GM19372 (cell line): ENCODE data around the gene PGLYRP4.

Experiments used
- ATAC-seq: cut with Tn5 transposase; IDR thresholded peaks from one replicate; pipeline ENCODE4 v1.9.1; 2021; ENCODE audit warnings: mild to moderate bottlenecking, low read depth, moderate library complexity; ENCODE audit not compliant: unreplicated experiment

The PGLYRP4 gene

GRCh38 chr1:153379591-153379990 is 30.9 kb upstream of the PGLYRP4 start:
- ATAC-seq = no peak

DNA sequence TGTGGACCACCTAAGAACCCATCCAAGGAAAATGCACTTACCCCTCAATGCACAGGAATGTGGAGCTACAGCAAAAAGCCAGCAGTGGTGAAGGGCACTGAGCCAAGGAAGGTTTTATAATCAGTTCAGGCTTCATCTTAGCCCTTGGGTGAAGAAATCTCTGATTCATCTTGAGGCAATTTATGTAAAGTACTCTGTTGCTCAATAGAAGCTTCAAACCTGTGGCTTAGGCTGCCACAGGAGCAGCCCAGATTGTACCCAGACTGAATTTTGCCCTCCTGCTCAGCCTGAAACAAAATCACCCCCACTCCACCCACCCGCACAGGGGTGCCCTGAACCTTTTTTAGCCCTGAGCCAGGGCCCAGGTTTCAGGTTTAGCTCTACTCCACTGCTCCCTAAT is 26.9 kb upstream of the PGLYRP4 start, which contains the start of gene S100A12:
S100A12 (minus strand) TSS at position 111 of the 400 bp plus-strand sequence. CDS start 1,029 bp downstream, outside the sequence.
- ATAC-seq = no peak

- ATAC-seq = no peak
Observed at GRCh38 chr1:153374071-153374470, 25.4 kb upstream of the PGLYRP4 start.

GRCh38 chr1:153372571-153372970 is 23.9 kb upstream of the PGLYRP4 start:
- no peak for ATAC-seq

GRCh38 chr1:153371231-153371630 is 22.6 kb upstream of the PGLYRP4 start:
- ATAC-seq = no peak

DNA sequence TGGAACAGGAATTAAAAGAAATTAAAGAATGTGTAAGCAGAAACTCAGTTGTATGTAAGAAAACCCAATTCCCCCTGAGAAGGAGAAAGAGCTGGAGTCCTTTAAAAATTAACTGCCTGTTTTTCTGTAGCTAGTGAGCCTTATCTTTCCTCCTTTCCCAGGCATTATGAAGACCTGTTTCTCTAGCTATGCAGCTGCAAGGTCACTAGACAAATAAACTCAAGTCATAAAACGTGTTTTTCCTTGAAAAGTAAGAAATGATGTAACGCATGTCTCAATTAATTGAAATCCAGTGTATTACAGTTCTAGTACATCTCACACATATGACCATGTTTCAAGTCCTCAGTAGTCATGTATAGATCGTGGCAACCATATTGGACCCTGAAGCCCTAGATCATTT is 21.5 kb upstream of the PGLYRP4 start:
- ATAC-seq = no peak

- ATAC-seq = no peak
Observed at GRCh38 chr1:153368495-153368894, 19.9 kb upstream of the PGLYRP4 start.

DNA sequence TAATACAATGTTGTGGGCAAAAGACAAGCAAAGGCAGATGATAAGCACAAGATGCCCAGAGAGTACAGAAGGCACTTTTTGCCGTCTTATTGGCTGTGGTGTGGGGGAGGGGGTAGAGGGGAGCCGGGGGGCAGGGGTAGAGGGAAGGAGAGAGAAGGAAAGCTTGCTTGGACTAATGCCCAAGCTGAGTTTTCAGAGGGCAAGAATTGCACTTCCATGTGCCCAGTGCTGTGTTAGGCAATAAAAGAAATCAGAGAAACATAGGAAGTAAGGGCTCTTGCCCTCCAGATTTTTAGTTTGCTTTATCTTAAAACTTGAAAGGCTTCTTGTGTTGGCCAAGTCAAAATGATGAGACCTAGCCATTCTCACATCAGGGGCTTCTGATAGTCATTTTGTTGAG is 18.4 kb upstream of the PGLYRP4 start:
- ATAC-seq = no peak

DNA sequence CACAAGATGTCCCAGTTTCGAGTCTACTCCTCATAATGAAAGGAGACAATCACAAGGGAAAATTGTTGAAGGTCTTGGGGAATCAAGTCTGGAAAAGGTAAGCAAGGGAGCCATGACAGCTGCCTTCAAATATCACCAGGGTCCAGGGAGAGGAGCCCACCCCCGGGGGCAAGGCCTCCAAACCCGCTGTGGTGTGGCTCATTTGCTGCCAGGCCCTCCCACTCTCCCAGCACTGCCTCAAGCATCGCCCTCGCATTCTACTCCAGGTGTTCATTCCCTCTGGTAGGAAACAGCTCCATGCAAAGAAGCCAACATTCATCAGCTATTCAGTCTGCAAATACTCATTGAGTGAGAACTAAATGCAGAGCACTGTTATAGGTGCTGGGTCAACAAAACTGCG is 17.6 kb upstream of the PGLYRP4 start:
- no peak for ATAC-seq

DNA sequence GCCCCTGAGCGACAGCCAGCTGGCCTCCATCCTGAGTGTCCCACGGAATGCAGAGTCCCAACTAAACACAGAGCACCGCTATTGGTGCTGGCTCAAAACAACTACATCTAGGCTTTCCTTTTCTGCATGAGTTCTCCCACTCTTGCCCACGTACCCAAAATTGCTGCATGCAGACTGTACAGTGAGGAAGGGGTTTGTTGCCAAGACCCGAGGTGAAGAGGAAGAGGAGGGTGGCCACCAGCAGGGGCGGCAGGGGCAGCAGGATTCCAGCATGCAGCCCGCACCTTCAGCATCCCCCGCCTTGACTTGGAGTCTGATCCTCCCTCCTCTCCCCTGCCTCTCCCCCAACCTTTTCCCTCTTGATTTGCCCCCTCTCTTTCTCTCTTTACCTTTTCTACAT is 17.1 kb upstream of the PGLYRP4 start:
- ATAC-seq = no peak

- ATAC-seq = no peak
Observed at GRCh38 chr1:153364766-153365666, 16.4 kb upstream of the PGLYRP4 start.

DNA sequence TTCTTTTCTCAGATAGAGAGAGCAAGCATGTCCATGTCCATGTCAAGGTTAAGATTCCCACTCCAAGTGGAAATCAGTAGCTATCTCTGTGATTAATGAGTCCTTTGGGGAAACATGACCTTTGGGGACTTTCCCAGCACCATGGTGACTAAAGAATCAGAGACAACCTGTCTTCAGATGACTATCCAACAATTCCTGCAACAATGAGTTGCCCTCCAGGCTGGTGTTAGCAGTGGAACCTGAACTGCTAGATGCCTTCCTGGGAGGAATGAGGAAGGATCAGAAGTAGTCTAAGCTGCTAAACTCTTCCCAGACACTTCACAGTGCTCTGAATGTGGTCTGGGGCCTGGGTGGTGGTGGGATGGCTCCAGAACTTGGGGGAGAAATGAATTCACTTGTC is 15.5 kb upstream of the PGLYRP4 start:
- ATAC-seq = no peak

DNA sequence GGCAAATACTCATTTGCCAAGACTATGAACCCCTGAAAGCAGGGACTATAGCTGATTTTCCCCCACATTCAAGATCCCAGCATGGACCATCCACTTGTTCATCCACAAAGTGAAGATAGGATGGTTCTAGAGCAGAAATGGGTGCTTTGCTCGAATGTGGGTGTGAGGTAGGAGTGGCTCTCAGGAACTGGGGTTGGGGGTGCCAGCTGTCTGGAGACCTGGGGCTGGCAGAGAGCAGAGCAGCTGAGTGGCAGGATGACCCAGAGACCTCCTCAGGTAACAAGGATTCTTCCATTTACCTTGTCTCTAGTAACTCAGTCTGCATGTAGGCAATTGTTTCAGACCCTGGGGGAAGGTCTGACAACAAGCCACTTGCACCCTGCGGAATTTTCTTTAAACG is 15.0 kb upstream of the PGLYRP4 start:
- ATAC-seq = no peak

- no peak for ATAC-seq
Observed at GRCh38 chr1:153362187-153362775, 13.6 kb upstream of the PGLYRP4 start.

GRCh38 chr1:153361480-153362109 is 13.0 kb upstream of the PGLYRP4 start:
- no peak for ATAC-seq

DNA sequence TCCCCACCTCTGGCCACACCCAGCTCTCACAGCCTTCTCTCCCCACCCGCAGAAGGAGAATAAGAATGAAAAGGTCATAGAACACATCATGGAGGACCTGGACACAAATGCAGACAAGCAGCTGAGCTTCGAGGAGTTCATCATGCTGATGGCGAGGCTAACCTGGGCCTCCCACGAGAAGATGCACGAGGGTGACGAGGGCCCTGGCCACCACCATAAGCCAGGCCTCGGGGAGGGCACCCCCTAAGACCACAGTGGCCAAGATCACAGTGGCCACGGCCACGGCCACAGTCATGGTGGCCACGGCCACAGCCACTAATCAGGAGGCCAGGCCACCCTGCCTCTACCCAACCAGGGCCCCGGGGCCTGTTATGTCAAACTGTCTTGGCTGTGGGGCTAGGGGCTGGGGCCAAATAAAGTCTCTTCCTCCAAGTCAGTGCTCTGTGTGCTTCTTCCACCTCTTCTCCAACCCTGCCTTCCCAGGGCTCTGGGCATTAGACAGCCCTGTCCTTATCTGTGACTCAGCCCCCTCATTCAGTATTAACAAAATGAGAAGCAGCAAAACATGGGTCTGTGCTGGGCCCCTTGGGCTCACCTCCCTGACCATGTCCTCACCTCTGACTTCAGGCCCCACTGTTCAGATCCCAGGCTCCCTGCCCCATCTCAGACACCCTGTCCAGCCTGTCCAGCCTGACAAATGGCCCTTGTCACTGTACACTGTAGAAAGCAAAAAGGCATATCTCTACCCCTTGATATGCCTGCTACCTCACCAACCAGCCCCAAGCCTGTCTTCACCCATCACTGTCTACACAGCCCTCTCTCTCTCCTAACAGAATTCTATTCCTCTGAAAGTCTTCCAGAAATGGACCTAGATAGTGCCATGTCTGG is 12.2 kb upstream of the PGLYRP4 start:
- no peak for ATAC-seq

GRCh38 chr1:153360190-153360589 is 11.5 kb upstream of the PGLYRP4 start:
- ATAC-seq = no peak

DNA sequence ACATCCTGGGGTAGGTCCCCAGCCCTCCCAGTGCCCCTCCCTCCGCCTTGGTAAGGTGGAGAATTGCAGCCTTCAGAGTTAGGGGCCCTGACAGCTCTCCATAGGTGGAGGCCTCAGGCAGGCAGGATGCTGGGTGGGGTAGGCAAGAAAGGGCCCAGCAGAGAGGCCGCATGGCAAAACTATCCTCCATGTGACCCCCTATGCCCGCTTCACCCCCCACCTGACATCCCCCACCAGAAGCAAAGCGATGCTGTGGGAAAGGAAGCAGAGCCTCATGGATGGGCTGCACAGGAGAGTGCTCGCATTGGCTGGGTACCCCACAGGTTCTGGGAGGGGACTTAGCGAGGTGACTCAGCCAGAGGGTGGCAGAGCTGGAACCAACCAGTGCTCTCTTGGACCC is 10.6 kb upstream of the PGLYRP4 start:
- ATAC-seq = no peak

GRCh38 chr1:153358691-153358975 is 10.0 kb upstream of the PGLYRP4 start:
- no peak for ATAC-seq

DNA sequence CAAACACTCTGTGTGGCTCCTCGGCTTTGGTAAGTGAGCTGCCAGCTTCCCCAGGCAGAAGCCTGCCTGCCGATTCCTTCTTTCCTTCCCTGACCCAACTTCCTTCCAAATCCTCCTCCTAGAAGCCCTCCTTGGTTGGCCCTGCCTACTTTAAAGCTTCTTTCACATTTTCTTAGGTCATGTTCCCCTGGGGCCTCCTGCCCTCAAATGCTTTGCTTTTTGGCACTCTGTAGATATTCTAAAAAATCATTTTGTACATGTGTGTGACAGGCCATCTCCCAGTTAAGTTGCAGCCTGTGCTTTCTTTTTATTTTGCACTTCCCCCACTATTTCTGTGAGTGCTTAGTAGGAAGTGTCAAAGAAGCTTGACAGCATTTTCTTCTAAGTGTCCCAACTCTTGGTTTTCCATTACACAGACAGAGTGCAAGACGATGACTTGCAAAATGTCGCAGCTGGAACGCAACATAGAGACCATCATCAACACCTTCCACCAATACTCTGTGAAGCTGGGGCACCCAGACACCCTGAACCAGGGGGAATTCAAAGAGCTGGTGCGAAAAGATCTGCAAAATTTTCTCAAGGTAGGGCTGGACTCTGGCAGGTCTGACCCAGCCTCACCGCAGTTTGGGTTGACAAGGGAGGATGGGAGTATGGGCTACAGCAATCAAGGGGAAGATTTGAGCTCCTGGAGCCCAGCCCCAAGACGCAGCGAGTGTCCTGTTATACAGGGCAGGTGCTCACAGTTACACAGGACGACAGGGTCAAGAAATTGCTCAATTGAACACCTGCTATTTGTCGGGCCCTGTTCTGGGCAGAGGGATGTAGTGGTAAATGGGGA is 9.4 kb upstream of the PGLYRP4 start, which contains the start of gene S100A9:
S100A9 (plus strand) TSS at position 2 of the 838 bp plus-strand sequence; CDS start at position 432, 430 bp downstream.
- no peak for ATAC-seq
